GM12892 (cell line): Measurements from ENCODE around the gene VMP1.
"Not testable (repeated sequence)": the region's sequence is repeated elsewhere in the genome, so short reads cannot be mapped to it uniquely, and the experiment has no call there.

Experiments used
- DNase-seq: peaks from one replicate; pipeline ENCODE4 v3.0.0; 2011; ENCODE audit not compliant: insufficient read length
- FAIRE-seq: peaks from 2 replicates; lab custom pipeline; 2011; peaks lifted over from hg19 to GRCh38; lab: Jason Lieb, UNC
- POLR2A ChIP-seq: IDR thresholded peaks from 2 replicates; pipeline ENCODE4 v1.6.1; 2011; ENCODE audit warnings: low read depth, low read length, control low read depth
- POLR2AphosphoS5 ChIP-seq: IDR thresholded peaks from 2 replicates; pipeline ENCODE4 v1.6.1; 2011; ENCODE audit warnings: low read depth, low read length, control low read depth
- TAF1 ChIP-seq: IDR thresholded peaks from 2 replicates; pipeline ENCODE4 v1.6.1; 2011; ENCODE audit warnings: low read depth, mild to moderate bottlenecking, control low read depth, low read length, borderline replicate concordance

VMP1 gene

GRCh38 chr17:59769887-59770286 is 62.4 kb downstream of the VMP1 start:
- FAIRE-seq, result no peak
- TF ChIP-seq TAF1, result no peak
- TF ChIP-seq POLR2AphosphoS5, result no peak
- no peak for TF ChIP-seq POLR2A
- no peak for DNase-seq

- no peak for TF ChIP-seq POLR2AphosphoS5
- no peak for TF ChIP-seq POLR2A
- no peak for TF ChIP-seq TAF1
- no peak for DNase-seq
- FAIRE-seq, result no peak
Observed at GRCh38 chr17:59771093-59771492, 63.6 kb downstream of the VMP1 start.

GRCh38 chr17:59775786-59776350 is 68.4 kb downstream of the VMP1 start:
- FAIRE-seq (no peak), DNase-seq (no peak)
- TF ChIP-seq POLR2A, result no peak
- TF ChIP-seq POLR2AphosphoS5, result no peak
- no peak for TF ChIP-seq TAF1

DNA sequence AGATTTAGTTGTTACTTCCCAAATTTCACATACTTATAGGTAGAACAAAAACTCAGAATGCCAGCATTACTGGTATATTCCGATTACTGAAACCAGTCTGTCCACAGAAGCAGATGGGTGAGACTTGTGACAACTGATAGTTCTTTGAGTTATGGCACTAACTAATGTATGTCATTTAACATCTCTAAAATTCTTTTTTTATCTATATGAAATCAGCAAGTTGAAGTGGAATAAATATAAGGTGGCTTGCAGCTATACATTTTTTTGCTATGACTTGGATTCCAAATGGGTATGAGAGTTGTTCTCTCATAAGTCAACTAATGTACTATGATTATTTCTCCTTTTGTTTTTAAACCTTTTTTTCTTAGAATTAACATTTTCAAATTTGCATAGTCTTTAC is 69.1 kb downstream of the VMP1 start:
- no peak for DNase-seq
- TF ChIP-seq POLR2A (no peak), TAF1 (no peak), POLR2AphosphoS5 (no peak)
- no peak for FAIRE-seq

- FAIRE-seq (no peak), DNase-seq (no peak)
- TF ChIP-seq POLR2AphosphoS5, result no peak
- no peak for TF ChIP-seq POLR2A
Observed at GRCh38 chr17:59777033-59777432, 69.6 kb downstream of the VMP1 start.

DNA sequence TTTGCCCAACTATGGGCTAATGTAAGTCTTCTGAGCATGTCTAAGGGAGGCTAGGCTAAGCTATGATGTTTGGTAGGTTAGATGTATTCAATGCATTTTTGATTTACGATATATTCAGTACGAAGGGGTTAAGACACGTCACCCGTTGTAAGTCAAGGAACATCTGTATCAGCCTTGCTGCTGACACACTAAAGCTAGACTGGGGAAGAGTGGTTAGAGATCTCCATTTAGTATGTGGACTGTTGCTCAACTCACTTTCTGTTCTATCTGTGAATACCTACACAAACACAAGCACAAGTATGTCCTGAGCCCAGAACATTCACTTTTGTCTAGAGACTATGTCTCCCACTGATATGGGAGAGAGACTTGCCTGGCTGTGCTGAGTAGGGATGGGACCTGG is 71.5 kb downstream of the VMP1 start:
- FAIRE-seq (no peak), DNase-seq (no peak)
- TF ChIP-seq POLR2AphosphoS5 (no peak), POLR2A (no peak), TAF1 (no peak)

- DNase-seq, result no peak
- no peak for FAIRE-seq
- TF ChIP-seq POLR2AphosphoS5 (no peak), POLR2A (no peak), TAF1 (no peak)
Observed at GRCh38 chr17:59779521-59779920, 72.1 kb downstream of the VMP1 start.

GRCh38 chr17:59780548-59780947 is 73.1 kb downstream of the VMP1 start:
- not testable (repeated sequence) for FAIRE-seq, DNase-seq

DNA sequence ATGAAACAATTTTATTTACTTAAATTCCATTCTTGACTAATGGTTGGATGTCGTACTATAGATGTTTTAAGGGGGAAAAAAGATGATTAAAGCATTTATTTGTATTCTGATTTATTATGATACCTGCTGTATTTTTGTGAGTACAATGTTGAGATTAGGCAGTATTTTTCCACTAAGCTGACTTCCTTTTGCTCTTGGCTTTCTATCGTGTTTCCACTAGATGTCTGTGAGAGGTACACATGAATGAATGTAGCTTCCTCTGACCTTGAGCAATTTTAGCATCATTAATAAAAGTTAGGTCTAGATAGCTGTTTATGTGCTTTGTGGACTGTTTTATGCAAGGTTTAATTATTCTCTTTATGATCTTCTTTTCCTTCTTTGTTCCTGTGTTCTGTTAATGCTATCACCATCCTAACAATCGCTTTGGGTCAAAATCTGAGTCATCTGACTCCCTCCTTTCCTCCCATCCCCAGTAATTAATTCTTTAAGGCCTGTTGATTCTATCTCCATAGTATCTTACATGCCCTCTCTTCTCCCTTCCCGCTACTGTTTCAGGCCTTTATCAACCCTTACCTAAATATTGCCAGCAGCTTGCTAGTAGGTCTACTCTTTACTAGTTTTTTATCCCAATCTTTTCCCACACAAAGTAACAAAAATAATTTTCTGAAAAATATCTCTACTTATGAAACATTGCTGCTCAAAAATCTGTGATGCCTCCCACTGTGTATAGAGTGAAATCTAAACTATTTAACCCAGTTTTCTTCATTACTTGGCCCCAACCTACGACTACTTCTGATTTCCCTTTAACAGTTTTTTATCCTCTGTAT is 76.0 kb downstream of the VMP1 start:
- DNase-seq, result no peak
- FAIRE-seq, result peak; percentile 24
- TF ChIP-seq POLR2AphosphoS5, result no peak
- TF ChIP-seq POLR2A, result no peak
- TF ChIP-seq TAF1, result no peak

DNA sequence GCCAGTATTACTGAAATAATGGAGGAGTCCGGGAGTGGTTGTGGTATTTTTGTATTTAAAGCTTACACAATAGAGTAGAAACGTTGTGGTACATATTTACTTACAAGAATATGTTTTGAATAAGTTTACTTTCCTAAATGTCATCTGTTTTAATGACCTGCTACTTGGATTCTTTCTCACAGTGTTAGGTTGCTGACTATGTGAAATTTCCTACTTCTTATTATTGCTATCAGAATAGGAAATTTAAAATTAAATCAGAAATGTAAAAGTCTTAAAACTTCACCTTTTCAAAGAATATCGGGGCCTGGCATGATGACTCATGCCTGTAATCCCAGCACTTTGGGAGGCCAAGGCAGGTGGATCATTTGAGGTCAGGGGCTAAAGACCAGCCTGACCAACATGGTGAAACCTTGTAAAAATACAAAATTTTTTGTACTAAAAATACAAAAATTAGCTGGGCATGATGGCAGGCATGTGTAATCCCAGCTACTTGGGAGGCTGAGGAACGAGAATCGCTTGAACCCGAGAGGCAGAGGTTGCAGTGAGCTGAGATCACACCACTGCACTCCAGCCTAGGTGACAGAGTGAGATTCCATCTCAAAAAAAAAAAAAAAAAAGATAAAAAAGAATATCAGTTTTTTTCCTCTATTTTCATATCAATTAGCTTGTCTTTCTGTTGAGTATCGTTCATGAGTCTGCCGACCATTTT is 77.8 kb downstream of the VMP1 start:
- no peak for DNase-seq
- no peak for FAIRE-seq
- TF ChIP-seq POLR2A, result no peak
- TF ChIP-seq TAF1, result no peak
- TF ChIP-seq POLR2AphosphoS5, result no peak

DNA sequence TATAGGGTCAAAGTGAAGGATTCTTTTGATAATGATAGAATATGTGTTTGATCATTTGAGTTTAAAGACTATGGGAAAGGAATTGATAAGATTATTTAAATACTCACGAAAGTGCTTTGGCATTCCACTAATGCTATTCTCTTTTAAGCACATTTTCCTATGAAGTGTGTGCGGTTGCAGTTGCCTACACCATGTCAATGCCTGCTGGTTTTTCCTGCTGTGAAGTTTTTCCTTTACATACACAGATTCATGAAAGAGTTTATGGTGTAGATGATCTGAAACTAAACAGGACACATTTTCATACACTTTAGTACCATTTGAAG is 78.7 kb downstream of the VMP1 start:
- no peak for TF ChIP-seq POLR2AphosphoS5
- TF ChIP-seq POLR2A, result peak; percentile 32; the same call in 1 of the 2 replicates
- DNase-seq, result no peak

GRCh38 chr17:59786536-59787319 is 79.3 kb downstream of the VMP1 start:
- FAIRE-seq, result peak; percentile 86
- peak; percentile 20 for DNase-seq
- peak; percentile 57 for TF ChIP-seq POLR2A
- TF ChIP-seq TAF1, result 0 out of 2 replicates have a peak, but pooled peaks have one; percentile 14
- TF ChIP-seq POLR2AphosphoS5, result peak; percentile 76

More for the DNA sequence above, 78.7 kb downstream of the VMP1 start:
- FAIRE-seq, result no peak

DNA sequence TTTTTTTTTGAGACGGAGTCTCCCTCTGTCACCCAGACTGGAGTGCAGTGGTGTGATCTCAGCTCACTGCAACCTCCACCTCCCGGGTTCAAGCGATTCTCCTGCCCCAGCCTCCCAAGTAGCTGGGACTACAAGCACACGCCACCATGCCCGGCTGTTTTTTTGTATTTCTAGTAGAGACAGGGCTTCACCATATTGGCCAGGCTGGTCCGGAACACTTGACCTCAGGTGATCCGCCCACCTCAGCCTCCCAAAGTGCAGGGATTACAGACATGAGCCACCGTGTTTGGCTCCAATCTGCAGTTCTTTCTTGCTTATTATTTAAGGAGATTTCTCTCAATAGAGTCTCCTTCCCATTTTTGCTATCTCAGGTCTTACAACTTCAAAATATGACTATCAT is 82.4 kb downstream of the VMP1 start:
- FAIRE-seq, DNase-seq: not testable (repeated sequence)

DNA sequence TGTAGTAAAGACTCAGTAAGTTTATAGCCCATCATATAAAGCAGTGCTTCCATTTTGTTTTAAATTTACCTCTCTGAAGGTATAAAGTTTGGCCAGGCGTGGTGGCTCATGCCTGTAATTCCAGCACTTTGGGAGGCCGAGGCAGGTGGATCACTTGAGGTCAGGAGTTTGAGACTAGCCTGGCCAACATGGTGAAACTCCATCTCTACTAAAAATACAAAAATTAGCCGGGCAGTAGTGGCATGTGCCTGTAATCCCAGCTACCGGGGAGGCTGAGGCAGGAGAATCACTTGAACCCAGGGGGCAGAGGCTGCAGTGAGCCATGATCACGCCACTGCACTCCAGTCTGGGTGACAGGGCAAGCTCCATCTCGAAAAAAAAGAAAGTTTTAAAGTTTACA is 83.0 kb downstream of the VMP1 start:
- FAIRE-seq, DNase-seq: not testable (repeated sequence)
